ENCODE results near the gene ADAMTS10. TPM values are rescaled to one million over a fixed set of nuclear protein-coding genes. Genes with fewer than 3 reads are reported as not detected.
"Not testable (repeated sequence)": the region's sequence is repeated elsewhere in the genome, so short reads cannot be mapped to it uniquely, and the experiment has no call there.

Gene ADAMTS10
- total RNA-seq, 1 experiment from 2014 or later: 14.5 TPM

GRCh38 chr19:8629996-8630683 lies 19.6 kb upstream of the ADAMTS10 start, which contains the start of gene NFILZ:
Gene NFILZ, plus strand, starts transcription at chr19:8630633. Its CDS starts 46,133 bp downstream, at chr19:8676766.
- in situ Hi-C loops (cut with HindIII; ENCODE audit: low sequenced_read_pairs): no loop called here

GRCh38 chr19:8629184-8629583 lies 18.7 kb upstream of the ADAMTS10 start:
- DNase-seq (ENCODE audit: low spot score): no peak
- in situ Hi-C loops (cut with HindIII; ENCODE audit: low sequenced_read_pairs): no loop called here

More at GRCh38 chr19:8629996-8630683, 19.6 kb upstream of the ADAMTS10 start, which contains the start of gene NFILZ:
- no peak for DNase-seq (ENCODE audit: low spot score)

- in situ Hi-C loops (cut with HindIII; ENCODE audit: low sequenced_read_pairs): no loop called here
- no peak for DNase-seq (ENCODE audit: low spot score)
Observed at GRCh38 chr19:8626842-8627241, 16.3 kb upstream of the ADAMTS10 start.

GRCh38 chr19:8622886-8623285 lies 12.4 kb upstream of the ADAMTS10 start:
- in situ Hi-C loops (cut with HindIII; ENCODE audit: low sequenced_read_pairs); DNase-seq (ENCODE audit: low spot score): not testable (repeated sequence)

GRCh38 chr19:8618751-8619150 lies 8.2 kb upstream of the ADAMTS10 start:
- in situ Hi-C loops (cut with HindIII; ENCODE audit: low sequenced_read_pairs): no loop called here
- DNase-seq (ENCODE audit: low spot score): no peak

GRCh38 chr19:8617984-8618383 lies 7.5 kb upstream of the ADAMTS10 start:
- in situ Hi-C loops (cut with HindIII; ENCODE audit: low sequenced_read_pairs): no loop called here

GRCh38 chr19:8617325-8617724 lies 6.8 kb upstream of the ADAMTS10 start:
- in situ Hi-C loops (cut with HindIII; ENCODE audit: low sequenced_read_pairs); DNase-seq (ENCODE audit: low spot score): not testable (repeated sequence)

More at GRCh38 chr19:8617984-8618383, 7.5 kb upstream of the ADAMTS10 start:
- DNase-seq (ENCODE audit: low spot score): no peak

GRCh38 chr19:8616861-8617260 lies 6.3 kb upstream of the ADAMTS10 start:
- no peak for DNase-seq (ENCODE audit: low spot score)
- in situ Hi-C loops (cut with HindIII; ENCODE audit: low sequenced_read_pairs): no loop called here

- in situ Hi-C loops (cut with HindIII; ENCODE audit: low sequenced_read_pairs): no loop called here
- DNase-seq (ENCODE audit: low spot score): peak; percentile 16
Observed at GRCh38 chr19:8615813-8616596, 5.5 kb upstream of the ADAMTS10 start.

- DNase-seq (ENCODE audit: low spot score): no peak
- in situ Hi-C loops (cut with HindIII; ENCODE audit: low sequenced_read_pairs): no loop called here
Observed at GRCh38 chr19:8615024-8615423, 4.5 kb upstream of the ADAMTS10 start.

GRCh38 chr19:8614455-8614854 lies 3.9 kb upstream of the ADAMTS10 start:
- in situ Hi-C loops (cut with HindIII; ENCODE audit: low sequenced_read_pairs): no loop called here
- DNase-seq (ENCODE audit: low spot score): no peak

- no peak for DNase-seq (ENCODE audit: low spot score)
- in situ Hi-C loops (cut with HindIII; ENCODE audit: low sequenced_read_pairs): no loop called here
Observed at GRCh38 chr19:8612807-8613171, 2.3 kb upstream of the ADAMTS10 start.

GRCh38 chr19:8611877-8612806 lies 1.6 kb upstream of the ADAMTS10 start:
- in situ Hi-C loops (cut with HindIII; ENCODE audit: low sequenced_read_pairs): no loop called here
- DNase-seq (ENCODE audit: low spot score): no peak

- DNase-seq (ENCODE audit: low spot score): no peak
- in situ Hi-C loops (cut with HindIII; ENCODE audit: low sequenced_read_pairs): no loop called here
Observed at GRCh38 chr19:8611391-8611876, 919 bp upstream of the ADAMTS10 start.

GRCh38 chr19:8610936-8611300 lies 403 bp upstream of the ADAMTS10 start:
- no peak for DNase-seq (ENCODE audit: low spot score)
- in situ Hi-C loops (cut with HindIII; ENCODE audit: low sequenced_read_pairs): no loop called here

- DNase-seq (ENCODE audit: low spot score): peak; percentile 13
- in situ Hi-C loops (cut with HindIII; ENCODE audit: low sequenced_read_pairs): no loop called here
Observed at GRCh38 chr19:8609279-8610040, 1.1 kb downstream of the ADAMTS10 start.

- no peak for DNase-seq (ENCODE audit: low spot score)
- in situ Hi-C loops (cut with HindIII; ENCODE audit: low sequenced_read_pairs): no loop called here
Observed at GRCh38 chr19:8608941-8609278, 1.6 kb downstream of the ADAMTS10 start.

- in situ Hi-C loops (cut with HindIII; ENCODE audit: low sequenced_read_pairs): no loop called here
- DNase-seq (ENCODE audit: low spot score): no peak
Observed at GRCh38 chr19:8607386-8607785, 3.1 kb downstream of the ADAMTS10 start.

- in situ Hi-C loops (cut with HindIII; ENCODE audit: low sequenced_read_pairs): no loop called here
- no peak for DNase-seq (ENCODE audit: low spot score)
Observed at GRCh38 chr19:8605514-8605913, 5.0 kb downstream of the ADAMTS10 start.
